GM19025 (cell line): ENCODE results near the gene NOL4L.

Experiments
- ATAC-seq: cut with Tn5 transposase; IDR thresholded peaks from one replicate; pipeline ENCODE4 v1.9.1; 2021; ENCODE audit warnings: mild to moderate bottlenecking, low read depth, moderate library complexity; ENCODE audit not compliant: unreplicated experiment

The NOL4L gene

DNA sequence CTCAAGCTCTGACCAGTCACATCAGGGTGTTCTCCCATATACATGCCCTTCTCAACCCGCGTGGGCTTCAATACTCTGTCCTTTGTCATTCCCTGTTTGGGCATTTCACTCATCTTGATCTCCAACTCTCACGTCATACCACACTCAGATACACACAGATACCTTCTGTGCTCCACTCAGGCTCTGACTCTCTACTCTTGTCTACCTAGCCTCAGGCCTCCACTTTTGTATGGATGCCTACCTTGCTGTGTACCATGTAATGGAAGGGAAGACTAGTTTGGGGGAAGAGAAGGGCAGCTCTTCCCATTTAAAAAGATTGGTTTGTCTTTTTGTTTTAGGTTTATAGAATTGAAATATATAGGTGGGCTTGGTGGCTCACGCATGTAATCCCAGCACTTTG lies 178.4 kb downstream of the NOL4L start:
- no peak for ATAC-seq

DNA sequence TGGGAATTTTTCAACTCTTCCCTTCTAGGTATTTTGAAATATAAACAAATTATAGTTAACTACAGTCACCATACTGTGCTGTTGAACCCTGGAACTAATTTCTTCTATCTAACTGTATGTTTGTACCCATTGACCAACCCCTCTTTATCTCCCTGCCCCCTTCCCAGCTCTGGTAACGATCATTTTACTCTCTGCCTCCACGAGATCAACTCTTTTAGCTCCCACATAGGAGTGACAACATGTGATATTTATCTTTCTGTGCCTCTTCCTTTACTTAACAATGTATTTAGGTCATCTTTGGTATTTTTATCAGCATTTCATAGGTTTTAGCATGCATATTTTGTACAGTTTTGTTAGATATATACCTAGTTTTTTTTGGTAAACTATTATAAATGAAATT lies 181.1 kb downstream of the NOL4L start:
- no peak for ATAC-seq

DNA sequence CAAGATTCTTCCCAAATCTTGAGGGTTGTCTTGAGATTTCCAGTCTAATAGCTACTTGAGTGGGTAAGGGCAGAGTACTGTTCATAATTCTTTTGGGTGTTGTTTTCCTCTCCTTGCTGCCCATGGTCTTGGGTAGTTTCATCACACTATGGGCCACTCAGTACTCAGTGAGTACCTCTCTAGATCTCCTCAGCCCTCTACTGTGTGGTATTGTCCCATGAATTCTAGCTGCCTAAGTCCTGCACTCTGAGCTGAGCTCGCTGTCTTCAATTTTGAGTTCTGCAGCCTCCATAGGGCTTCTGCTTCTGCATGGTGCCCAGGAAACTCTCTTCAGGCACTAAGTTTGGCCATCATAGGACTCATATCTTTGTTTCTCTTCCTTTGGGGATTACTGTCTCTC lies 184.7 kb downstream of the NOL4L start:
- ATAC-seq = no peak

DNA sequence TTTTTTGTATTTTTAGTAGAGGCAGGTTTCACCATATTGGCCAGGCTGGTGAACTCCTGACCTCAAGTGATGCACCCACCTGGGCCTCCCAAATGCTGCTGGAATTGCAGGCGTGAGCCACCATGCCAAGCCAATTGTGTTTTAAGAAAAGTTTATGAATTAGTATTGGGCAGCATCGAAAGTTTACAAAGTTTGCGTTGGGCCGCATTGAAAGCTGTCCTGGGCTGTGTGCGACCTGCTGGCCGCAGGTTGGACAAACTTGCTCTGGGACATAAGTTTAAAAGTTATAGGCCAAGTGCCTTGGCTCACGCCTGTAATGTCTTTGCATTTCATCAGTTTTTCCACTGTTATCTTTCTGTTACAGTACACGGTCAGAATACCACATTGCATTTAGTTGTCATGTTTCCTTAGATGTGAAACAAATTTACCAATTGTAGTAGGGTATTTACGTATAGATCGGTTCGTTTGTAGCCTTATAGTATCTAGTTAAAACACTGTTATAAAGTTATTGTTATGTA lies 187.5 kb downstream of the NOL4L start:
- no peak for ATAC-seq

DNA sequence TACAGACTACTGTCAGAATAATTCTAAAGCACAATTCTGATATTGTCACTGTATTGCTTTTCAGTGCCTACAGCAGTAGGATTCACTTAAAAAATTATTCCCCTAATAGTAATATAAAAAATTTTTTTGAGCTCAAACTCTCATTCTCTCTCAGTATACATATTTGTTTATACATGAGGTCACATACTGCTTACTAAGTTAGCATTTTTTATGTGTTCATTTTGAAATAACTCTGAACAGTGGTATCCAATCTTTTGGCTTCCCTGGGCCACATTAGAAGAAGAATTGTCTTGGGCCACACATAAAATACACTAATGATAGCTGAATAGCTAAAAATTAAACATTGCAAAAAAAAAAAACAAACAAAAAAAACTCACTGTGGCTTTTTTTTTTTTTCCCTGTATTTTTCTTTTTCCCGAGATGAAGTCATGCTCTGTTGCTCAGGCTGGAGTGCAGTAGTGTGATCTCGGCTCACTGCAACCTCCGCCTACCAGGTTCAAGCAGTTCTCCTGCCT lies 188.4 kb downstream of the NOL4L start:
- no peak for ATAC-seq

GRCh38 chr20:32395066-32395465 lies 190.1 kb downstream of the NOL4L start:
- no peak for ATAC-seq
